NB4 (cell line): ENCODE data around the gene MAGI1.

ENCODE experiments used
- CTCF ChIP-seq: IDR thresholded peaks from one replicate; pipeline ENCODE4 v1.5.1; 2012; ENCODE audit warnings: low read depth, low read length
- MAX ChIP-seq: IDR thresholded peaks from 2 replicates; pipeline ENCODE4 v1.6.1; 2011; ENCODE audit warnings: low read depth, low read length
- POLR2A ChIP-seq: IDR thresholded peaks from 2 replicates; pipeline ENCODE4 v1.6.1; 2011; ENCODE audit warnings: mild to moderate bottlenecking; ENCODE audit not compliant: insufficient read length; ENCODE audit errors: extremely low read depth

GRCh38 chr3:65767551-65767950, 271.2 kb downstream of the MAGI1 start:
- TF ChIP-seq CTCF (no peak), MAX (no peak), POLR2A (no peak)
